HEK293T (cell line): ENCODE data around the gene TANK.

Source experiments
- BHLHE40 ChIP-seq: fragments of 450-650 bp; IDR thresholded peaks from 2 replicates; pipeline ENCODE4 v1.6.1; 2016; ENCODE audit warnings: mild to moderate bottlenecking, moderate library complexity, borderline replicate concordance
- FOXK2 ChIP-seq: fragments of 450-650 bp; IDR thresholded peaks from 2 replicates; pipeline ENCODE4 v1.6.1; 2016; ENCODE audit warnings: mild to moderate bottlenecking
- FOXM1 ChIP-seq: fragments of 450-650 bp; IDR thresholded peaks from 2 replicates; pipeline ENCODE4 v1.6.1; 2017; ENCODE audit warnings: mild to moderate bottlenecking, borderline replicate concordance
- L3MBTL2 ChIP-seq: fragments of 450-650 bp; conservative IDR thresholded peaks from 2 replicates; pipeline ENCODE4 v1.6.1; 2016; ENCODE audit warnings: mild to moderate bottlenecking

GRCh38 chr2:161283926-161284325 is 123.7 kb downstream of the TANK start:
- TF ChIP-seq L3MBTL2, result no peak
- TF ChIP-seq FOXK2, result no peak
- TF ChIP-seq BHLHE40, result no peak
- no peak for TF ChIP-seq FOXM1
